ENCODE data around the gene MATCAP1.
A peak's percentile ranks its signal among the peaks of the same experiment; 100 is the strongest.

- no peak for TF ChIP-seq POLR2A (IDR thresholded peaks at IDR 0.05; ENCODE audit: control extremely low read depth in 1 of 2, low read depth in 2 of 2, low read length in 2 of 2)
- no peak for TF ChIP-seq CEBPB (IDR thresholded peaks at IDR 0.05; ENCODE audit: low read depth, low read length)
- TF ChIP-seq CTCF (IDR thresholded peaks at IDR 0.05; ENCODE audit: control extremely low read depth in 1 of 3, insufficient read depth in 1 of 3, low read depth in 1 of 3, low read length in 3 of 3): peak; percentile 39 to 67 (median 43); a peak in 3 of 4 replicates
- TF ChIP-seq YY1 (IDR thresholded peaks at IDR 0.05; ENCODE audit: low read depth, low read length): no peak
- no peak for TF ChIP-seq SRF (IDR thresholded peaks at IDR 0.05; ENCODE audit: low read depth, low read length)
- TF ChIP-seq JUN (IDR thresholded peaks at IDR 0.05; ENCODE audit: low read depth, low read length): no peak
- TF ChIP-seq BCL11A (IDR thresholded peaks at IDR 0.05; ENCODE audit: low read depth in 2 of 2, low read length in 2 of 2): no peak
- TF ChIP-seq MAFK (IDR thresholded peaks at IDR 0.05; ENCODE audit: low read depth, low read length): no peak
- TF ChIP-seq SUZ12 (IDR thresholded peaks at IDR 0.05; ENCODE audit: low read length): no peak
- TF ChIP-seq ATF3 (IDR thresholded peaks at IDR 0.05; ENCODE audit: insufficient read depth, low read depth, low read length): no peak
- no peak for TF ChIP-seq EP300 (IDR thresholded peaks at IDR 0.05; ENCODE audit: borderline replicate concordance in 1 of 2, low read depth in 2 of 2, low read length in 2 of 2)
- TF ChIP-seq RAD21 (IDR thresholded peaks at IDR 0.05 in 1 of 2, conservative IDR thresholded peaks at IDR 0.05 in 1 of 2; ENCODE audit: low read depth in 2 of 2, low read length in 2 of 2): no peak
- no peak for TF ChIP-seq CHD2 (IDR thresholded peaks at IDR 0.05; ENCODE audit: low read length)
These were observed 4.2 kb downstream of the MATCAP1 start for GRCh38 chr16:67179421-67180080.
